NB4 (cell line): ENCODE results near the gene ANKRD33B.

Source experiments
- CTCF ChIP-seq: IDR thresholded peaks from one replicate; pipeline ENCODE4 v1.5.1; 2012; ENCODE audit warnings: low read depth, low read length
- MAX ChIP-seq: IDR thresholded peaks from 2 replicates; pipeline ENCODE4 v1.6.1; 2011; ENCODE audit warnings: low read depth, low read length
- POLR2A ChIP-seq: IDR thresholded peaks from 2 replicates; pipeline ENCODE4 v1.6.1; 2011; ENCODE audit warnings: mild to moderate bottlenecking; ENCODE audit not compliant: insufficient read length; ENCODE audit errors: extremely low read depth

GRCh38 chr5:10538103-10538788, 25.6 kb upstream of the ANKRD33B start:
- TF ChIP-seq CTCF: no peak
- TF ChIP-seq POLR2A: no peak
- no peak for TF ChIP-seq MAX
